Hepatocyte (in vitro differentiated cells): ENCODE results near the gene UCP2.

ENCODE experiments used
- CTCF ChIP-seq: fragments of 200-600 bp; sonication (generic); IDR thresholded peaks from 2 replicates; pipeline ENCODE4 v1.5.1; 2016; ENCODE audit warnings: antibody characterized with exemption, mild to moderate bottlenecking; ENCODE audit not compliant: poor library complexity
- EZH2 ChIP-seq: fragments of 200-600 bp; sonication (generic); IDR thresholded peaks from 2 replicates; pipeline ENCODE4 v1.6.1; 2016; ENCODE audit warnings: antibody characterized with exemption, mild to moderate bottlenecking, borderline replicate concordance

GRCh38 chr11:73972620-73973449, 9.8 kb downstream of the UCP2 start:
- TF ChIP-seq EZH2: no peak
- no peak for TF ChIP-seq CTCF
